SK-N-SH (cell line): ENCODE measurements around the gene NRDE2. TPM values are rescaled to one million over a fixed set of nuclear protein-coding genes. Genes with fewer than 3 reads are reported as not detected.

Experiments used
- CTCF ChIA-PET: fragments of 300-600, 350-600 bp; formaldehyde crosslinking; extraction: SDS; loops from one replicate; lab custom pipeline; 2021; lab: Yijun Ruan, JAX
- POLR2A ChIA-PET: fragments of 350-600 bp; sonication (Branson Sonifier 250); formaldehyde crosslinking; extraction: SDS; loops from one replicate; lab custom pipeline; 2020; ENCODE audit warnings: antibody characterized with exemption, inconsistent platforms; lab: Yijun Ruan, JAX
- DNase-seq: peaks from one replicate; pipeline ENCODE4 v3.0.0; 2012
- H2AFZ ChIP-seq: fragments of 200-600 bp; sonication (generic); 2 replicates; pipeline ENCODE4 v1.8.1; 2016; ENCODE audit warnings: antibody characterized with exemption, mild to moderate bottlenecking, low read depth
- H3F3A ChIP-seq: fragments of 200-600 bp; sonication (generic); replicated peaks from 2 replicates; pipeline ENCODE3; 2016; ENCODE audit warnings: antibody characterized with exemption, mild to moderate bottlenecking; ENCODE audit not compliant: insufficient read depth
- H3K27ac ChIP-seq, 2 experiments: fragments of 200-500 bp in 1 of 2; fragments of 200-600 bp in 1 of 2; sonication (Bioruptor generic) in 1 of 2; sonication (generic), shearing (Covaris generic) in 1 of 2; 2 replicates each; pipeline versions ENCODE4 v1.5.1 to v1.6.1; 2014 to 2016; ENCODE audit warnings: low read depth in 2 of 2, inconsistent platforms in 1 of 2, low read length in 1 of 2, mild to moderate bottlenecking in 1 of 2, mixed read lengths in 1 of 2
- H3K27me3 ChIP-seq: fragments of 200-600 bp; sonication (generic), shearing (Covaris generic); 2 replicates; pipeline ENCODE4 v1.6.1; 2016; ENCODE audit warnings: mixed run types; ENCODE audit not compliant: insufficient read depth
- H3K36me3 ChIP-seq, 2 experiments: fragments of 200-500 bp in 1 of 2; fragments of 200-600 bp in 1 of 2; sonication (Bioruptor generic) in 1 of 2; sonication (generic) in 1 of 2; replicated peaks in 1 of 2; 2 replicates each; pipeline versions ENCODE3 to v1.5.1; 2014 to 2016; ENCODE audit warnings: low read length in 1 of 2, mild to moderate bottlenecking in 1 of 2; ENCODE audit not compliant: insufficient read depth in 2 of 2, control insufficient read depth in 1 of 2
- H3K4me1 ChIP-seq, 2 experiments: fragments of 200-500 bp in 1 of 2; fragments of 200-600 bp in 1 of 2; sonication (Bioruptor generic) in 1 of 2; sonication (generic), shearing (Covaris generic) in 1 of 2; 2 replicates each; pipeline versions ENCODE4 v1.5.1 to v1.6.1; 2014 to 2016; ENCODE audit warnings: low read depth in 1 of 2, low read length in 1 of 2, mixed run types in 1 of 2; ENCODE audit not compliant: insufficient read depth in 2 of 2, control insufficient read depth in 1 of 2
- H3K4me2 ChIP-seq: fragments of 200-600 bp; sonication (generic), shearing (Covaris generic); 2 replicates; pipeline ENCODE4 v1.6.1; 2017; ENCODE audit warnings: mixed run types
- H3K4me3 ChIP-seq, 2 experiments: fragments of 200-500 bp in 1 of 2; fragments of 200-600 bp in 1 of 2; sonication (Bioruptor generic) in 1 of 2; sonication (generic), shearing (Covaris generic) in 1 of 2; 2 replicates each; pipeline versions ENCODE4 v1.5.1 to v1.8.1; 2014 to 2016; ENCODE audit warnings: low read depth in 2 of 2, inconsistent platforms in 1 of 2, low read length in 1 of 2, mild to moderate bottlenecking in 1 of 2, mixed read lengths in 1 of 2, moderate library complexity in 1 of 2
- H3K79me2 ChIP-seq: fragments of 200-600 bp; sonication (generic); 2 replicates; pipeline ENCODE4 v1.8.1; 2017; ENCODE audit warnings: mild to moderate bottlenecking; ENCODE audit not compliant: insufficient read depth
- H3K9ac ChIP-seq: fragments of 200-600 bp; sonication (generic); 2 replicates; pipeline ENCODE4 v1.6.1; 2017; ENCODE audit warnings: mixed run types
- H3K9me2 ChIP-seq: fragments of 200-600 bp; sonication (generic); 2 replicates; pipeline ENCODE4 v1.6.1; 2017; ENCODE audit warnings: mixed run types
- H3K9me3 ChIP-seq: fragments of 200-600 bp; sonication (generic); 2 replicates; pipeline ENCODE4 v1.6.1; 2017; ENCODE audit warnings: mixed run types, mild to moderate bottlenecking, moderate library complexity
- H4K20me1 ChIP-seq: fragments of 200-600 bp; sonication (generic); 2 replicates; pipeline ENCODE4 v1.6.1; 2017; ENCODE audit warnings: mild to moderate bottlenecking, mixed run types; ENCODE audit not compliant: insufficient read depth
- ELF1 ChIP-seq: IDR thresholded peaks from 2 replicates; pipeline ENCODE4 v1.4.0; 2012
- EZH2phosphoT487 ChIP-seq: fragments of 200-600 bp; sonication (generic); IDR thresholded peaks from 2 replicates; pipeline ENCODE4 v1.6.1; 2017; ENCODE audit warnings: low read depth, mixed run types, mild to moderate bottlenecking, antibody characterized with exemption, moderate library complexity, borderline replicate concordance
- FOXM1 ChIP-seq: IDR thresholded peaks from 2 replicates; pipeline ENCODE4 v1.4.0; 2012; ENCODE audit warnings: low read depth, mild to moderate bottlenecking
- GABPA ChIP-seq: IDR thresholded peaks from 2 replicates; pipeline ENCODE4 v1.4.0; 2012; ENCODE audit warnings: low read depth, mild to moderate bottlenecking
- GATA2 ChIP-seq: sonication (generic); formaldehyde crosslinking; IDR thresholded peaks from 2 replicates; pipeline ENCODE4 v1.5.0; 2020; ENCODE audit warnings: mild to moderate bottlenecking, missing genetic modification reagents
- JUND ChIP-seq: IDR thresholded peaks from 2 replicates; pipeline ENCODE4 v1.4.0; 2012
- MXI1 ChIP-seq: IDR thresholded peaks from 2 replicates; pipeline ENCODE4 v1.6.1; 2012; ENCODE audit warnings: mild to moderate bottlenecking, low read depth, low read length, improper control_type of control experiment
- NFIC ChIP-seq: IDR thresholded peaks from 2 replicates; pipeline ENCODE4 v1.4.0; 2012; ENCODE audit warnings: borderline replicate concordance
- POLR2AphosphoS5 ChIP-seq: IDR thresholded peaks from 2 replicates; pipeline ENCODE4 v1.6.1; 2012; ENCODE audit warnings: low read depth, low read length
- RAD21 ChIP-seq: IDR thresholded peaks from 2 replicates; pipeline ENCODE4 v1.6.1; 2012; ENCODE audit warnings: mild to moderate bottlenecking, low read length
- RCOR1 ChIP-seq: fragments of 150-350 bp; IDR thresholded peaks from 2 replicates; pipeline ENCODE4 v1.6.1; 2017; ENCODE audit warnings: antibody characterized with exemption, low read length
- RFX5 ChIP-seq: IDR thresholded peaks from 2 replicates; pipeline ENCODE4 v1.6.1; 2012; ENCODE audit warnings: mild to moderate bottlenecking, improper control_type of control experiment, low read length
- RXRA ChIP-seq: IDR thresholded peaks from 2 replicates; pipeline ENCODE4 v1.4.0; 2012; ENCODE audit warnings: low read depth, mild to moderate bottlenecking, borderline replicate concordance
- SIN3A ChIP-seq: IDR thresholded peaks from 2 replicates; pipeline ENCODE4 v1.6.1; 2012; ENCODE audit warnings: low read depth, mild to moderate bottlenecking, low read length, moderate library complexity, borderline replicate concordance
- SMC3 ChIP-seq: IDR thresholded peaks from 2 replicates; pipeline ENCODE4 v1.6.1; 2012; ENCODE audit warnings: low read depth, low read length, improper control_type of control experiment
- TAF1 ChIP-seq: IDR thresholded peaks from 2 replicates; pipeline ENCODE4 v1.6.1; 2012; ENCODE audit warnings: low read depth, mild to moderate bottlenecking, low read length, moderate library complexity, borderline replicate concordance
- TCF12 ChIP-seq: IDR thresholded peaks from 2 replicates; pipeline ENCODE4 v1.4.0; 2012
- YY1 ChIP-seq: IDR thresholded peaks from 2 replicates; pipeline ENCODE4 v1.4.0; 2012; ENCODE audit warnings: low read depth, mild to moderate bottlenecking
- WGBS: methylation state at CpG from one replicate; pipeline ENCODE4 v1.1.6; 2017; ENCODE audit warnings: low lambda C conversion rate; 5-methylcytosine and 5-hydroxymethylcytosine counted together
- polyA plus RNA-seq, 3 experiments: library from polyadenylated mRNA; depleted of rRNA; stranded (reverse); fragments of >200 nt; gene quantifications; 2 replicates each; pipeline ENCODE4 v1.2.3, GENCODE V29; 2012
- TF ChIP-seq, protein P1 (sequence below): IDR thresholded peaks from 2 replicates; pipeline ENCODE4 v1.6.1; 2012; ENCODE audit warnings: mild to moderate bottlenecking, low read depth, low read length, moderate library complexity
- TF ChIP-seq, protein P2 (sequence below): IDR thresholded peaks from 2 replicates; pipeline ENCODE4; 2012

Gene NRDE2
- polyA plus RNA-seq, 1 of the 3 experiments (the other 2 are of a cell fraction), result 11.3 TPM

DNA sequence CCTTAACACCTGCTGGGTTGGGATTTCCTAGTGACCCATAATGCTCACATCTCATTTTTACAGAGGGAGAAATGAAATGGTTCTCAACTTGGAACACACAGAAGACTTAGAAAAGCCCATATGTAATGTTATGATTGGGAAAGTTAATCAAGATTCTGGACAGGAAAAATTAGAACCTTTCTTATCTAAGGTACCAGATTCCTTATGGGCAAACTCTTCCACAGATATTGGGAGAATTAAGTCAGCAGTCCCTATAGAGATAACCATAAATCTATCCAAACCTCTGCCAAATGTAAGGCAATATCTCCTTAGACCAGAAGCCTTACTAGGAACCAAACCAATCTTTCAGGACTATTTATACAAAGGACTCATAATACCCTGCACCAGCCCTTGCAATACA is 89.3 kb downstream of the NRDE2 start (continued):
- TF ChIP-seq JUND (no peak), TAF1 (no peak), RAD21 (no peak), SIN3A (no peak), POLR2AphosphoS5 (no peak), GABPA (no peak)
- TF ChIP-seq, all 33 proteins: peak for 0

DNA sequence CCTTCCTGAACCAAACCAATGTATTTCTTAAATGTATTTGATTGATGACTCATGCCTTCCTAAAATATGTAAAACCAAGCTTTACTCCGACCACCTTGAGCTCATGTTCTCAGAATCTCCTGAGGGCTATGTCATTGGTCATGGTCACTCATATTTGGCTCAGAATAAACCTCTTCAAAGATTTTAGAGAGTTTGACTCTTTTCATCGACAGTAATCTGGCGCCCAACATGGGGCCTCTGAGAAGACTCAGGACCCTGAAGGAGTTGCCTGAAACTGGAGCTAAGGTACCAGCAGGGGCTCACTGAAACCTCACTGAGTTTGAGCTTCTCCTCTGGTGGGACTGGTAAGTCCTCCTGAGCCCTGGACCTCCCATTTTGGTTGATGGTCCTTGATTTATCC is 92.6 kb downstream of the NRDE2 start:
- Histone ChIP-seq H3K9ac (no peak overlapping the region), H3K4me3 (no peak overlapping the region), H2AFZ (no peak overlapping the region)
- no peak for DNase-seq
- no peak for TF ChIP-seq RAD21
- no peak for TF ChIP-seq MXI1
- no peak for TF ChIP-seq GABPA
- TF ChIP-seq, all 33 proteins: peak for 0
- Histone ChIP-seq H3K4me2 (no peak overlapping the region), H3K79me2 (no peaks in the 10 kb centered on the region), H3K36me3 (no peaks in the 10 kb centered on the region), H3K27ac (no peak overlapping the region), H4K20me1 (no peaks in the 10 kb centered on the region), H3K9me3 (peaks cover 10% of the 10 kb centered on the region; the same call in 1 of the 2 replicates), H3K4me1 (peaks cover 0 to 4% of the 10 kb centered on the region in 2 experiments; a peak in 1 of 4 replicates), H3K27me3 (no peaks in the 10 kb centered on the region), H3F3A (no peaks in the 10 kb centered on the region), H3K9me2 (no peaks in the 10 kb centered on the region)
- WGBS, result 49% methylated on average over 3 of the region's 3 CpGs
- CTCF ChIA-PET, result interaction anchor here (9.3 kb wide), 1 partner anchor 266 kb away, joined by 222 read pairs; no protein-coding TSS in a partner anchor
- POLR2A ChIA-PET, result no interaction called here

DNA sequence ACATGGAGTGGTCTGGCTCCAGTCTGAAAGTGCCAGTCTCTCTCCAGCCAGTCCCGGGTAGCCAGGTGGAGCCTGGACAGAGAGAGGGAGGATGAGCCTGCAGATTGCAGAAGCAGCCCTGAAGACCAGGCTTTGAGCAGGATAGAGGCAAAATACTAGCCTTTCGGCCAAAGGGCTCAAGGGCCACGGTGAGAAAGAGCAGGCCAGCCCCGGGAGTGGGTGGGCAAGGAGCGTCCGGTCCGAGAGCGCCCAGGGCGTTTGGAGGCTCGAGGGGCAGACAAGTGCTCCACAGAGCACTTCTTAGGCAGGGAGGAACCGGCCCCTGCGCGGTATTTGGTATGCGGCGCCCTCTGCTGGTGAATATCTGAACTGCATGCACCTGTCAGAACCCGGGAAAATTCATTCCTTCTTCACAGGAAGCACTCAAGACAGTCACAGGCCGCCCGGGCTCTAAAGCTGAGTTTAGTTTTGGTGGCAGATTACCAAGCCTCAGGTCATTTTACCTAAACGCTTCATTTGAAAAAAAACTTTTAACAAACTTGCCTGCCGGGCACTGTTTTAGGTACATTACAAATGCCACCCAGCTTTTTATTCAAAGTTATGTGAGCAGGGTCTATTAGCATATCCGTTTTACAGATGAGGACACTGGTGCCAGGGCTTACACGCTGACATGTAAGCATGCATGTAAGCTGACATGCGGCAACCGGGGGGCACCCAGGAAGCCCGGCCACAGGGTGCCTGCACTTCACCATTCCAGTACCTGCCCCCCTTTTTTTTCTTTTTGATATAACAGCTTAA is 96.4 kb downstream of the NRDE2 start:
- DNase-seq, result peak; percentile 80
- 4% methylated on average over 16 of the region's 25 CpGs for WGBS
- Histone ChIP-seq H3K79me2 (no peaks in the 10 kb centered on the region), H3K9me2 (no peaks in the 10 kb centered on the region), H3K4me1 (peaks cover 0 to 4% of the 10 kb centered on the region in 2 experiments; a peak in 1 of 4 replicates), H3K4me2 (no peak overlapping the region), H3F3A (no peaks in the 10 kb centered on the region), H3K27ac (no peak overlapping the region), H3K9me3 (peaks cover 10% of the 10 kb centered on the region; the same call in 1 of the 2 replicates), H3K4me3 (no peak overlapping the region; a peak in 1 of 4 replicates), H3K36me3 (no peaks in the 10 kb centered on the region), H3K9ac (no peak overlapping the region), H3K27me3 (no peaks in the 10 kb centered on the region), H4K20me1 (no peaks in the 10 kb centered on the region), H2AFZ (no peak overlapping the region)
- ChIA-PET CTCF (interaction anchor here (0.6 to 9.3 kb wide), 63 partner anchors 8 to 1604 kb away, joined by 3 to 222 read pairs (median 4); partner anchors contain the start of genes KCNK13, PSMC1 and TDP1), POLR2A (no interaction called here)
- TF ChIP-seq EZH2phosphoT487 (no peak), SIN3A (no peak), ELF1 (no peak), NFIC (no peak), RAD21 (peak; percentile 93), RCOR1 (0 out of 2 replicates have a peak, but pooled peaks have one; percentile 6), JUND (no peak), YY1 (no peak), GABPA (no peak), TCF12 (0 out of 2 replicates have a peak, but pooled peaks have one; percentile 9), FOXM1 (no peak), POLR2AphosphoS5 (no peak), RFX5 (no peak), TAF1 (no peak), SMC3 (peak; percentile 91), RXRA (no peak), GATA2 (CRISPR knock-in tag) (no peak)
- TF ChIP-seq, protein P1, sequence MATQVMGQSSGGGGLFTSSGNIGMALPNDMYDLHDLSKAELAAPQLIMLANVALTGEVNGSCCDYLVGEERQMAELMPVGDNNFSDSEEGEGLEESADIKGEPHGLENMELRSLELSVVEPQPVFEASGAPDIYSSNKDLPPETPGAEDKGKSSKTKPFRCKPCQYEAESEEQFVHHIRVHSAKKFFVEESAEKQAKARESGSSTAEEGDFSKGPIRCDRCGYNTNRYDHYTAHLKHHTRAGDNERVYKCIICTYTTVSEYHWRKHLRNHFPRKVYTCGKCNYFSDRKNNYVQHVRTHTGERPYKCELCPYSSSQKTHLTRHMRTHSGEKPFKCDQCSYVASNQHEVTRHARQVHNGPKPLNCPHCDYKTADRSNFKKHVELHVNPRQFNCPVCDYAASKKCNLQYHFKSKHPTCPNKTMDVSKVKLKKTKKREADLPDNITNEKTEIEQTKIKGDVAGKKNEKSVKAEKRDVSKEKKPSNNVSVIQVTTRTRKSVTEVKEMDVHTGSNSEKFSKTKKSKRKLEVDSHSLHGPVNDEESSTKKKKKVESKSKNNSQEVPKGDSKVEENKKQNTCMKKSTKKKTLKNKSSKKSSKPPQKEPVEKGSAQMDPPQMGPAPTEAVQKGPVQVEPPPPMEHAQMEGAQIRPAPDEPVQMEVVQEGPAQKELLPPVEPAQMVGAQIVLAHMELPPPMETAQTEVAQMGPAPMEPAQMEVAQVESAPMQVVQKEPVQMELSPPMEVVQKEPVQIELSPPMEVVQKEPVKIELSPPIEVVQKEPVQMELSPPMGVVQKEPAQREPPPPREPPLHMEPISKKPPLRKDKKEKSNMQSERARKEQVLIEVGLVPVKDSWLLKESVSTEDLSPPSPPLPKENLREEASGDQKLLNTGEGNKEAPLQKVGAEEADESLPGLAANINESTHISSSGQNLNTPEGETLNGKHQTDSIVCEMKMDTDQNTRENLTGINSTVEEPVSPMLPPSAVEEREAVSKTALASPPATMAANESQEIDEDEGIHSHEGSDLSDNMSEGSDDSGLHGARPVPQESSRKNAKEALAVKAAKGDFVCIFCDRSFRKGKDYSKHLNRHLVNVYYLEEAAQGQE, result no peak
- TF ChIP-seq, protein P2, sequence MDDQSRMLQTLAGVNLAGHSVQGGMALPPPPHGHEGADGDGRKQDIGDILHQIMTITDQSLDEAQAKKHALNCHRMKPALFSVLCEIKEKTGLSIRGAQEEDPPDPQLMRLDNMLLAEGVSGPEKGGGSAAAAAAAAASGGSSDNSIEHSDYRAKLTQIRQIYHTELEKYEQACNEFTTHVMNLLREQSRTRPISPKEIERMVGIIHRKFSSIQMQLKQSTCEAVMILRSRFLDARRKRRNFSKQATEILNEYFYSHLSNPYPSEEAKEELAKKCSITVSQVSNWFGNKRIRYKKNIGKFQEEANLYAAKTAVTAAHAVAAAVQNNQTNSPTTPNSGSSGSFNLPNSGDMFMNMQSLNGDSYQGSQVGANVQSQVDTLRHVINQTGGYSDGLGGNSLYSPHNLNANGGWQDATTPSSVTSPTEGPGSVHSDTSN, result no peak
